GM21786 (cell line): ENCODE data around the gene SLC8B1.

Experiments used
- ATAC-seq: cut with Tn5 transposase; IDR thresholded peaks from one replicate; pipeline ENCODE4 v1.9.1; 2021; ENCODE audit not compliant: unreplicated experiment

The SLC8B1 gene

GRCh38 chr12:113325916-113326315, 9.0 kb downstream of the SLC8B1 start:
- ATAC-seq, result no peak

GRCh38 chr12:113322343-113322742, 12.6 kb downstream of the SLC8B1 start:
- no peak for ATAC-seq

- ATAC-seq, result no peak
Observed at GRCh38 chr12:113320401-113320800, 14.5 kb downstream of the SLC8B1 start.

DNA sequence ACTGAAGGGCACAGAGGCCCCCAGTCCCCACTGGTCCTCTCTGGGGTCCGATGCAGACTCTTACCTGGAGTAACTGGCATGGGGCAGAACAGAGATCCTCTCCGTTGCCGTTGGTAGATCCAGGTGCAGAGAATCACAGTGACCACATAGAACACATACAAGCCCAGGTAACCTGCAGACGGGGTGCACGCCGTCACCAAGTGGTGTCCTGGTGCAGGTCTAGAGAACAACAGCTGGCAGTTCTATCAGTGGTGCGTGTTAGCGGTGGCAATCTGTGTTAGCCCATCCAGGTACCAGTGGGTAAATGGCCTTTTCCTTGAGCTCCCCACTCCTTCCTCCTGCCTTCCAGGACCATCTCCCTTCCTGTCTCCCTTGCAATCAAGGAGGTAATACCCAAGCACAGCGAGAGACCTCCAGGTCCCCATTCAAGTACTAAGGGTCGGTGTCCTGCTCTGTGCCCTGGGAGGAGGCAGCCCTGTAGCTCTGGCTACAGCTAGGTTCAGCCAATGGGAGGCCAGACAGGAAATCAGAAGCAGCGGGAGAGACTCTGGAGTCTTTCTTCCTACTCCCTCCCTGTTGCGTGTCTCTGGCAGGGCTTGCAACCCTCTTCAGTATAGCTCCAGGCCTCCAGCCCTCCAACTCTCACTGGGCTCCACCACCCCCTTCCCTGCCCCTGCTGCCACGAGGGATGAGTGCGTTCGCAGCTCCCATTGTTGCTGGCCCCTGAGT, 15.8 kb downstream of the SLC8B1 start:
- no peak for ATAC-seq

DNA sequence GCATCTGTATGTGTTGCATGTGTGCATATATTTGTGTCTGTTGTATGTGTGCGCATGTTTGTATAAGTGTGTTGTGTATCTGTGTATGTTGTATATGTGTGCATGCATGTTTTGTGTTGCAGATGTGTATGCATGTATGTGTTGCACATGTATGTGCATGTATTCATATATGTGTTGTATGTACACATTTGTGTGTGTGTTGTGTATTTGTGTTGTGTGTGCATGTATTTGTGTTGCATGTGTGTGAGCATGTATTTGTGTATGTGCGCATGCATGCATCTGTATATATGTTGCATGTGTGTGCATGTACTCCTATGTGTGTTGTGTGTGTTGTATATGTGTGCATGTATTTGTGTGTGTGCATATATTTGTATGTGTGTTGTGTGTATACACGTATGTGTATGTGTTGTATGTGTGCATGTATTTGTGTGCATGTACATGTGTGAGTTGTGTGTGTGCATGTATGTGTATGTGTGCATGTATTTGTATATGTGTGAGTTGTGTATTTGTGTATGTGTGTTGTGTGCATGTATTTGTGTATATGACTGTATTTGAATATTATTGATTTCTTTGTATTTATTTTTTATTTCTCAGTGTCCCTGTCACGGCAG, 16.8 kb downstream of the SLC8B1 start:
- no peak for ATAC-seq

GRCh38 chr12:113317122-113317521, 17.8 kb downstream of the SLC8B1 start:
- no peak for ATAC-seq

DNA sequence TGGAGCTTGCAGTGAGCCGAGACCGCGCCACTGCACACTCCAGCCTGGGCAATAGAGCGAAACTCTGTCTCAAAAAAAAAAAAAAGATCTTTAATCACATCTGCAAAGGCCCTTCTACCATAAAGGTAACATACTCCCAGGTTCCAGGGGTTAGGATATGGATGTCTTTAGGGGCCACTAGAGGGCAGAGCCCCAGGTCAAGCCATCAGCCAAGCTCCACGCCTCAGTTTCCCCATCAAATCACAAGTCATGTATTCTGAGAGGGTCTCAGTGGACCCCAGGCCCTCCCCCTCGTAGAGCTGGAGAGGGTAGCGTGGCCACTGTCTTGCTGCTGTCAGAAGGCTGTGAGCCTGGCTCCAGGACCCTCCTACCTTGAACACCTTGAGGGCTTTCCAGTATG, 18.8 kb downstream of the SLC8B1 start:
- no peak for ATAC-seq

DNA sequence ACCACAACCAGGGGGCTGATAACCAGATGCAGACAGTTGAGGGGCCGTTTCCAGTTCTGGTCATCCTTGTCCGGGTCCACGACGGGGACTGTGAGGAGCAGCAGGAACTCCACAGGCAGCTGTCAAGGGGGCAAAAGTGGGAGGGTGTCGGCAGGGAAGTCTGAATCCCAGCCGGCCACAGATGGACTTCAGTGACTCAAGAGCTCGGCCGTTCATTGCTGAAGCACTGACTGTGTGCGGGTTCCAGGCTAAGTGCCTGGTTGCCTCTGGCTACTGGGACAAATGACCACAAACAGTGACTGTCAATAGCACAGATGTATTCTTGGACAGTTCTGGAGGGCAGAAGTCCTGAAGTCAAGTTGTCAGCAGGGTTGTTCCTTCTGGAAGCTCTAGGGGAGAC, 19.6 kb downstream of the SLC8B1 start:
- ATAC-seq, result no peak

DNA sequence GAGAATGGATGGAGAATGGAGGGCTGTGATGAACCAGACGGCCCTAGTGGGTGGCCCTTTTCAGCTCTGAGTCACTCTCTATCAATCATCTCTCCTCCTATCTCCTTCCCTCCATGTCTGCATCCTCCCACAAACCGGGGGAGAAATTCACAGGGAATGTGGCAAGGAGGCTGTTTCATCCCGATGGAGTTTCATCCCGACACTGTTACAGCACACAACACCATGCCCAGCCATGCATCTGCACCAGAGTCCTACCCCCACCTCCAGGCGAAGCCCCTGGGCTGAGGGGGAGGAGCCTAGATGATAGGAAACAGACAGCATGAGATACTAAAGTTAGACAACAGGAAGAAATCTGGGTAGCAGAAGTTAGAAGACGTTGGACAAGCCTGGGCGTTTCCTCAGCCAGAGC, 20.8 kb downstream of the SLC8B1 start:
- ATAC-seq, result no peak

- no peak for ATAC-seq
Observed at GRCh38 chr12:113310489-113310888, 24.4 kb downstream of the SLC8B1 start.

GRCh38 chr12:113306382-113306781, 28.5 kb downstream of the SLC8B1 start:
- no peak for ATAC-seq

- no peak for ATAC-seq
Observed at GRCh38 chr12:113305281-113305856, 29.5 kb downstream of the SLC8B1 start.

DNA sequence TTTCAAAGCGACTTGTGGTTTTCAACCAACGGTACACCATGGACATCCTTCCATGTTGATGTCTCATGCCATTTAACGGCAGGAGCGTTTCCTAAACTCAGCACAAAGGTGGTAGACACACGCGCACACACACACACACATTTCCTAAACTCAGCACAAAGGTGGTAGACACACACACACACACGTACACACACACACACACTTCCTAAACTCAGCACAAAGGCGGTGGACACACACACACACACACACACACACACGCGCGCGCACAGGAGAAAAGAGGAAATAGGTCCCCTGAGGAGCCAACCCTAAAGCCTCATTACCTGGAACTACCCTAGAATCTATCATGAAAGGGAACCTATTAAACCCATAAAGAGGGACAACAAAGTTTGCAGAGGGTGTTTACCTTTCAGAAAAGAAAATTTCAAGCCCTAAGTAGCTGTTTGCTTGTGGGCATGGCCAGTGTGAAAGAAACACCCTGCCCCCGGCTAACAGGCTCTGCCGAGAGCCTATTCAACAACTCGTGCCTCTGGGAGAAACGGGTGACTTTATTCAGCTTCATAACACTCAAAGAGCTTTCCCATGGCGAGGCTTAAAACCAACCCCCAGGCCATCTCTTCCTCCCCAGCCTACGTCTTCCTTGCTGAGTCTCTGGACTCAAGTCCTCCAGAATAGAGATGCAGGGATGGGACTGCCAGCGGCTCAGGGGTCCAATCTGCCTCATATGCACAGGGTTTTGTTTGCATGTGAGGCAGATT, 31.8 kb downstream of the SLC8B1 start:
- no peak for ATAC-seq

GRCh38 chr12:113302466-113302865, 32.4 kb downstream of the SLC8B1 start:
- ATAC-seq, result no peak

- no peak for ATAC-seq
Observed at GRCh38 chr12:113301811-113302210, 33.1 kb downstream of the SLC8B1 start.

DNA sequence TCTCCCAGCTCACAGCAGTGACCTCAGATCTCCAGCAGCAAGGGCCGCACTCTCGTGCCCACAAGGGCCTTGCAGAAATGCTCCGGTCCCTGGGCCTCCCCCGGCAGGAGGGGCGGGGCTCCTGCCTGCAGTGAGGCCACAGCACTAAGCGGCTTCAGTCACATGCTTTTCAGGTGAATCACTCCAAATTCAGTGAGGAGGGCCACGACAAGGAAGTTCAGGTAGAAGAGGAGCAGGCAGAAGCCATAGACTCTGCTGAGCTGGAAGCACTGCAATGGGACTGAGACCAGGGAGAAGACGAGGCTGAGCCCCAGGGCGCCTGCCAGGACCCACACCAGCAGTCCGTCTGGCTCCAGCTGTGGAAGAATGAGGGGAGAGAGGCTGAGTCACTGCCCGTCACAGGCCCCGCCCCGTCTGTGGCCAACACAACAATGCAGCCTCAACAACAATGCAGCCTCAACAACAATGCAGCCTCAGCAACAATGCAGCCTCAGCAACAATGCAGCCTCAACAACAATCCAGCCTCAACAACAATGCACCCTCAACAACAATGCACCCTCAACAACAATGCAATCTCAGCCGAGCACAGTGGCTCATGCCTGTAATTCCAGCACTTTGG, 35.2 kb downstream of the SLC8B1 start:
- no peak for ATAC-seq

GRCh38 chr12:113298861-113299545, 35.9 kb downstream of the SLC8B1 start:
- ATAC-seq, result no peak

DNA sequence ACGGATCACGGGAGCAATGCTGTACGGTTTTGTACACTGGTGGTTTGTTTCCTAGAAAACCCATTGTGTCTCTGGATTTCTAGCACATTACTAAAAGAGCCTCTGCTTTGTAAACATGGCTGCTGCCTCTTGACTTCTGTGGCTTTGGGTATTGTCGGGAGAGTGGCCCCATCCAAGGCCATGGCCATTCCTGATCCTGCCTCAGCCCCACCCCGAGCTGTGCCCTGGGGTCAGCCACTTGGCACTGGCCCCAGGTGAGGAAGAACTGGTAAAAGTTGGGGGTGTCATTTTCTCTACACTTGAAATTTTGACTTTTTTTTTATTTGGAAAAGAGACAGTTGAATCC, 36.5 kb downstream of the SLC8B1 start:
- ATAC-seq, result no peak

DNA sequence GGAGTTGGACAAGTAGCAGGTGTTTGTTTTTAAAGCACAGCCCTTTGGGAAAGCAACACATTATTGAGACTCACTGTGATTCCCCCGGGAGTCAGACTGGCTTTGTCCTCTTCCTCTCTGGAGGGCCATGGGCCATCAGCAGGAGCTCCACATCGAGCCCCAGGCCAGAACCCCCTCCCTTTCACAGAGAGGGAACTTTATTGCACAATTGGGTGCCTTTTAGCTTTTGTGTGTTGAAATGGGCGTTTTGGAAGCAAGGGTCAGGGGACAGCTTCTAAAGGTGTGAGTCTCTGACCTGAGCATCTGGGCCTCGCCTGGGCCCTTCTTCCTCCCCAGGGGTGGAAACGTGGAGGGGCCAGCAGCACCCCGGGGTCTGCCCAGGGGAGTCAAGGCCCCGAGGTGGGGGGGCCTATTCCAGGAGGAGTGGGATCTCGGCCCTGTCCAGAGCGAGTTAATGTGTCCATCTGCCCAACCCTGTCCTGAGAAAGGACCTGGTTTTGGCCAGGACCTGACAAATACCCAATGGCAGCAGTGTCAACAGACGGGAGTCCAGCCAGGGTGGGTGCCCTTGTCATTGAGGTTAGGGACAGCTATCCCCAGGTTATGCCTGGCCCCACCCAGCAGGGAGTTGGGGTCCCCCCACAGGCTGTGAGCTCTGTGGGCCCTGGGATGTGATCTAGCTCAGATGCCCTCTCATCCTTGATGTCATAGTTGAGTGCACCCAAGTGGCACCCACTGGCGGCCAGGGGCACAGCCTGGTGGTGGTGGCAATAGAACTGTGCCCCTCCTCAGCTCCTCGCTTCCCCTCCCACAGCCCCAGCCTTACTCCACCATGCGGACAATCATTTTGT, 37.1 kb downstream of the SLC8B1 start:
- no peak for ATAC-seq

GRCh38 chr12:113297214-113297587, 37.7 kb downstream of the SLC8B1 start:
- no peak for ATAC-seq
